ENCODE results near the gene ARL4D.
"Not testable (repeated sequence)": the region's sequence is repeated elsewhere in the genome, so short reads cannot be mapped to it uniquely, and the experiment has no call there.

ARL4D gene

GRCh38 chr17:43398724-43399595 lies at the start of gene ARL4D:
Gene ARL4D, plus strand, starts transcription at chr17:43398993. Its CDS starts 740 bp downstream, at chr17:43399733.
- peak in 1 of 2 experiments; percentile 63 for DNase-seq (ENCODE audit: low read depth in 2 of 2)

GRCh38 chr17:43349142-43349541 lies 49.7 kb upstream of the ARL4D start:
- no peak for DNase-seq (ENCODE audit: low read depth in 2 of 2)

GRCh38 chr17:43350888-43351361 lies 47.9 kb upstream of the ARL4D start:
- DNase-seq (ENCODE audit: low read depth in 2 of 2), result no peak

GRCh38 chr17:43351691-43352090 lies 47.1 kb upstream of the ARL4D start:
- no peak for DNase-seq (ENCODE audit: low read depth in 2 of 2)

GRCh38 chr17:43352579-43353331 lies 46.0 kb upstream of the ARL4D start:
- DNase-seq (ENCODE audit: low read depth in 2 of 2), result no peak

GRCh38 chr17:43353393-43353792 lies 45.4 kb upstream of the ARL4D start:
- no peak for DNase-seq (ENCODE audit: low read depth in 2 of 2)

- DNase-seq (ENCODE audit: low read depth in 2 of 2), result no peak
Observed at GRCh38 chr17:43354371-43354770, 44.4 kb upstream of the ARL4D start.

GRCh38 chr17:43356450-43356849 lies 42.3 kb upstream of the ARL4D start:
- DNase-seq (ENCODE audit: low read depth in 2 of 2), result no peak

GRCh38 chr17:43356999-43357398 lies 41.8 kb upstream of the ARL4D start:
- peak; percentile 50 to 56 for DNase-seq (ENCODE audit: low read depth in 2 of 2)

GRCh38 chr17:43359469-43360110 lies 39.2 kb upstream of the ARL4D start:
- DNase-seq (ENCODE audit: low read depth in 2 of 2), result no peak

GRCh38 chr17:43360376-43360738 lies 38.4 kb upstream of the ARL4D start:
- DNase-seq (ENCODE audit: low read depth in 2 of 2), result peak; percentile 60 to 61

GRCh38 chr17:43360739-43361505 lies 37.9 kb upstream of the ARL4D start:
- peak; percentile 99 to 100 for DNase-seq (ENCODE audit: low read depth in 2 of 2)

GRCh38 chr17:43363181-43363925 lies 35.4 kb upstream of the ARL4D start:
- DNase-seq (ENCODE audit: low read depth in 2 of 2), result no peak

GRCh38 chr17:43363926-43364285 lies 34.9 kb upstream of the ARL4D start:
- no peak for DNase-seq (ENCODE audit: low read depth in 2 of 2)

- no peak for DNase-seq (ENCODE audit: low read depth in 2 of 2)
Observed at GRCh38 chr17:43365356-43365755, 33.4 kb upstream of the ARL4D start.

- DNase-seq (ENCODE audit: low read depth in 2 of 2), result not testable (repeated sequence)
Observed at GRCh38 chr17:43365921-43366320, 32.9 kb upstream of the ARL4D start.

- DNase-seq (ENCODE audit: low read depth in 2 of 2), result no peak
Observed at GRCh38 chr17:43366891-43367736, 31.7 kb upstream of the ARL4D start.

- peak; percentile 96 to 97 for DNase-seq (ENCODE audit: low read depth in 2 of 2)
Observed at GRCh38 chr17:43367737-43368242, 31.0 kb upstream of the ARL4D start.

- DNase-seq (ENCODE audit: low read depth in 2 of 2), result peak; percentile 61 to 64
Observed at GRCh38 chr17:43368740-43369506, 29.9 kb upstream of the ARL4D start.
